GM12878 (cell line): ENCODE results near the gene ZNF771. TPM values are rescaled to one million over a fixed set of nuclear protein-coding genes. Genes with fewer than 3 reads are reported as not detected.

Experiments
- DPF2 ChIP-seq: fragments of 450-650 bp; IDR thresholded peaks from 2 replicates; pipeline ENCODE4 v1.6.1; 2017; ENCODE audit warnings: mild to moderate bottlenecking
- MEF2A ChIP-seq: IDR thresholded peaks from 2 replicates; pipeline ENCODE4 v1.6.1; 2011; ENCODE audit warnings: low read depth, mild to moderate bottlenecking, low read length, moderate library complexity; ENCODE audit not compliant: insufficient read depth
- MTA3 ChIP-seq: IDR thresholded peaks from 2 replicates; pipeline ENCODE4 v1.6.1; 2012; ENCODE audit warnings: low read length, inconsistent platforms, borderline replicate concordance
- MYC ChIP-seq: IDR thresholded peaks from 2 replicates; pipeline ENCODE4 v1.6.1; 2011; ENCODE audit warnings: mild to moderate bottlenecking, low read length, moderate library complexity, inconsistent platforms; ENCODE audit not compliant: insufficient read depth, insufficient replicate concordance, insufficient read length, severe bottlenecking
- NR2C1 ChIP-seq: fragments of 450-650 bp; IDR thresholded peaks from 2 replicates; pipeline ENCODE4 v1.6.1; 2017; ENCODE audit warnings: antibody characterized with exemption, mild to moderate bottlenecking, moderate library complexity
- SREBF1 ChIP-seq: IDR thresholded peaks from 2 replicates; pipeline ENCODE4 v1.6.1; 2012; ENCODE audit warnings: mild to moderate bottlenecking, low read length
- SREBF2 ChIP-seq: IDR thresholded peaks from 2 replicates; pipeline ENCODE4 v1.6.1; 2012; ENCODE audit warnings: mild to moderate bottlenecking, low read length
- STAT1 ChIP-seq: fragments of 450-650 bp; conservative IDR thresholded peaks from 2 replicates; pipeline ENCODE4 v1.6.1; 2014; ENCODE audit warnings: antibody characterized with exemption, mild to moderate bottlenecking
- TAF1 ChIP-seq: IDR thresholded peaks from 2 replicates; pipeline ENCODE4 v1.6.1; 2011; ENCODE audit warnings: mild to moderate bottlenecking, low read depth, low read length, borderline replicate concordance
- TCF7 ChIP-seq: IDR thresholded peaks from 2 replicates; pipeline ENCODE4 v1.6.1; 2014; ENCODE audit warnings: antibody characterized with exemption, borderline replicate concordance
- YBX1 ChIP-seq: fragments of 450-650 bp; IDR thresholded peaks from 2 replicates; pipeline ENCODE4 v1.6.1; 2016; ENCODE audit warnings: antibody characterized with exemption
- polyA plus RNA-seq, 11 experiments: library from polyadenylated mRNA; depleted of rRNA in 4 of 11; unstranded in 6 of 11; stranded (reverse) in 5 of 11; fragments of >200 nt; fragmentation: Nextera tagmentation in 4 of 11; fragmentation: Illumina TruSeq in 1 of 11; extraction: Ambion mirVana in 4 of 11; extraction: Trizol in 1 of 11; gene quantifications; 1 replicate in 1 of 11; 2 replicates in 10 of 11; pipeline versions ENCODE4 v1.2.1 to v1.2.3, GENCODE V29; 2011 to 2016; ENCODE audit warnings: inconsistent platforms in 2 of 11, missing spikeins in 2 of 11, low read depth in 1 of 11
- total RNA-seq, 4 experiments: library from RNA; depleted of rRNA in 3 of 4; stranded (reverse); fragments of >200 nt in 3 of 4; fragmentation: Illumina TruSeq in 1 of 4; extraction: Trizol in 1 of 4; gene quantifications; 2 replicates each; pipeline versions ENCODE4 v1.2.1 to v1.2.3, GENCODE V29; 2013 to 2021
- TF ChIP-seq, protein P1 (sequence below): IDR thresholded peaks from 2 replicates; pipeline ENCODE4 v1.6.1; 2011; ENCODE audit warnings: borderline replicate concordance, low read depth, mild to moderate bottlenecking, moderate library complexity, low read length; ENCODE audit not compliant: insufficient read depth, poor library complexity, severe bottlenecking
- TF ChIP-seq, protein P2 (sequence below): fragments of 450-650 bp; conservative IDR thresholded peaks from 2 replicates; pipeline ENCODE4 v1.6.1; 2017; ENCODE audit warnings: mild to moderate bottlenecking, moderate library complexity
- TF ChIP-seq, protein P3 (sequence below): fragments of 450-650 bp; formaldehyde crosslinking; IDR thresholded peaks from 2 replicates; pipeline ENCODE4 v1.4.0; 2020; ENCODE audit warnings: mild to moderate bottlenecking, moderate library complexity
- TF ChIP-seq, protein P4 (sequence below): IDR thresholded peaks from 2 replicates; pipeline ENCODE4 v1.6.1; 2011; ENCODE audit warnings: low read depth, low read length, improper control_type of control experiment, borderline replicate concordance
- TF ChIP-seq, protein P5 (sequence below): IDR thresholded peaks from 2 replicates; pipeline ENCODE4 v1.6.1; 2011; ENCODE audit warnings: borderline replicate concordance, low read depth, mild to moderate bottlenecking, moderate library complexity, mixed read lengths, low read length; ENCODE audit not compliant: insufficient read depth; ENCODE audit errors: extremely low read length
- TF ChIP-seq, protein P6 (sequence below), 3 experiments: IDR thresholded peaks in 2 of 3; conservative IDR thresholded peaks in 1 of 3; 2 replicates each; pipeline ENCODE4 v1.5.1; 2011; ENCODE audit warnings: low read depth in 3 of 3, low read length in 3 of 3, mild to moderate bottlenecking in 3 of 3, control low read depth in 2 of 3, moderate library complexity in 2 of 3, inconsistent platforms in 1 of 3, mixed read lengths in 1 of 3; ENCODE audit not compliant: control insufficient read depth in 2 of 3, insufficient read depth in 1 of 3; ENCODE audit errors: extremely low read depth in 1 of 3

The ZNF771 gene
- total and polyA plus RNA-seq, 10 of the 15 experiments (the other 5 are each of a cell fraction or from before 2014, with no cell fraction given) = 0.98 to 7.6 (median 3.7) TPM

DNA sequence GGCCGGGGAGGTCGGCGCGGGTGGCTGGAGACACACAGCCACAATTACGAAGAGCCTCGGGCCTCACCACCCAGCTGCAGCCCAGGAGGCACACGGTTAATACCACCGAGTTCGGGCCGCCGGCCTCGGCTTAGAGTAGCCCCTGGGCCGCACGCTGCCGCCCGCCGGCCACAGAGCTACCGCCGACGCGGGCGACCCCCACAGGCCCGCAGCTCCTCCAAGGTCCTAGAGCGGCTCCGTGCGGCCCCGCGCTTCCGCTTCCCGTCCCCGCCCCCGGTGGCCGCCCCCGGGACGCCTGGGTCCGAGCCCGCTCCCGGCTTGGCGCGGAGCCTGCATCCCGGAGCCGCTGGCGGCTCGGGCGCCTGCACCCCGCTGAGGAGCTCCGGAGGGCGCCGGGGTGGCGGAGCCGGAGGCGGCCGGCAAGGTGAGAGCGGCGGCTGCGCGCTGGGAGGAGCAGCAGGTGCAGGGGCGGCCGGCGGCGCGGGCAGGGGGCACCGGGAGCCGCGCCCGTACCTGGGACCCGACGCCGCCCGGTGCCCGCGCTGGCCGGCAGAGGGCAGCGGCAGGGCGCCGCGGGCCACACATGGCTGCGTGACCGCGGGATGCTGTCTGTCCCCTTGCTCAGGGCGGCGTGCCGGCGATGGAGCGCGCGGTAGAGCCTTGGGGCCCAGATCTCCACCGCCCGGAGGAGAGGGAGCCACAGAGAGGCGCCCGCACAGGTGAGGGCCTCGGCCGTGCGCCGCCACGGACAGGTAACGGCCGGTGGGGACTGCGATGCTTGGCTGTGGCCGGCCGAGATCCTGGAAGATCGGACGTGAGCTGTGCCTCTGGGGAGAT lies 12.0 kb upstream of the ZNF771 start, which contains the start of gene ZNF48 (continued):
- TF ChIP-seq, protein P1, sequence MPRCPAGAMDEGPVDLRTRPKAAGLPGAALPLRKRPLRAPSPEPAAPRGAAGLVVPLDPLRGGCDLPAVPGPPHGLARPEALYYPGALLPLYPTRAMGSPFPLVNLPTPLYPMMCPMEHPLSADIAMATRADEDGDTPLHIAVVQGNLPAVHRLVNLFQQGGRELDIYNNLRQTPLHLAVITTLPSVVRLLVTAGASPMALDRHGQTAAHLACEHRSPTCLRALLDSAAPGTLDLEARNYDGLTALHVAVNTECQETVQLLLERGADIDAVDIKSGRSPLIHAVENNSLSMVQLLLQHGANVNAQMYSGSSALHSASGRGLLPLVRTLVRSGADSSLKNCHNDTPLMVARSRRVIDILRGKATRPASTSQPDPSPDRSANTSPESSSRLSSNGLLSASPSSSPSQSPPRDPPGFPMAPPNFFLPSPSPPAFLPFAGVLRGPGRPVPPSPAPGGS = no peak
- TF ChIP-seq, protein P2, sequence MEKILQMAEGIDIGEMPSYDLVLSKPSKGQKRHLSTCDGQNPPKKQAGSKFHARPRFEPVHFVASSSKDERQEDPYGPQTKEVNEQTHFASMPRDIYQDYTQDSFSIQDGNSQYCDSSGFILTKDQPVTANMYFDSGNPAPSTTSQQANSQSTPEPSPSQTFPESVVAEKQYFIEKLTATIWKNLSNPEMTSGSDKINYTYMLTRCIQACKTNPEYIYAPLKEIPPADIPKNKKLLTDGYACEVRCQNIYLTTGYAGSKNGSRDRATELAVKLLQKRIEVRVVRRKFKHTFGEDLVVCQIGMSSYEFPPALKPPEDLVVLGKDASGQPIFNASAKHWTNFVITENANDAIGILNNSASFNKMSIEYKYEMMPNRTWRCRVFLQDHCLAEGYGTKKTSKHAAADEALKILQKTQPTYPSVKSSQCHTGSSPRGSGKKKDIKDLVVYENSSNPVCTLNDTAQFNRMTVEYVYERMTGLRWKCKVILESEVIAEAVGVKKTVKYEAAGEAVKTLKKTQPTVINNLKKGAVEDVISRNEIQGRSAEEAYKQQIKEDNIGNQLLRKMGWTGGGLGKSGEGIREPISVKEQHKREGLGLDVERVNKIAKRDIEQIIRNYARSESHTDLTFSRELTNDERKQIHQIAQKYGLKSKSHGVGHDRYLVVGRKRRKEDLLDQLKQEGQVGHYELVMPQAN = peak; percentile 72
- TF ChIP-seq TAF1 (peak; percentile 65; the same call in 1 of the 2 replicates), NR2C1 (peak; percentile 53), MYC (no peak), STAT1 (no peak), YBX1 (no peak), MTA3 (no peak), DPF2 (peak; percentile 89; the same call in 1 of the 2 replicates), SREBF2 (no peak), TCF7 (no peak), SREBF1 (0 out of 2 replicates have a peak, but pooled peaks have one; percentile 16), MEF2A (0 out of 2 replicates have a peak, but pooled peaks have one; percentile 40)
- TF ChIP-seq, protein P3, sequence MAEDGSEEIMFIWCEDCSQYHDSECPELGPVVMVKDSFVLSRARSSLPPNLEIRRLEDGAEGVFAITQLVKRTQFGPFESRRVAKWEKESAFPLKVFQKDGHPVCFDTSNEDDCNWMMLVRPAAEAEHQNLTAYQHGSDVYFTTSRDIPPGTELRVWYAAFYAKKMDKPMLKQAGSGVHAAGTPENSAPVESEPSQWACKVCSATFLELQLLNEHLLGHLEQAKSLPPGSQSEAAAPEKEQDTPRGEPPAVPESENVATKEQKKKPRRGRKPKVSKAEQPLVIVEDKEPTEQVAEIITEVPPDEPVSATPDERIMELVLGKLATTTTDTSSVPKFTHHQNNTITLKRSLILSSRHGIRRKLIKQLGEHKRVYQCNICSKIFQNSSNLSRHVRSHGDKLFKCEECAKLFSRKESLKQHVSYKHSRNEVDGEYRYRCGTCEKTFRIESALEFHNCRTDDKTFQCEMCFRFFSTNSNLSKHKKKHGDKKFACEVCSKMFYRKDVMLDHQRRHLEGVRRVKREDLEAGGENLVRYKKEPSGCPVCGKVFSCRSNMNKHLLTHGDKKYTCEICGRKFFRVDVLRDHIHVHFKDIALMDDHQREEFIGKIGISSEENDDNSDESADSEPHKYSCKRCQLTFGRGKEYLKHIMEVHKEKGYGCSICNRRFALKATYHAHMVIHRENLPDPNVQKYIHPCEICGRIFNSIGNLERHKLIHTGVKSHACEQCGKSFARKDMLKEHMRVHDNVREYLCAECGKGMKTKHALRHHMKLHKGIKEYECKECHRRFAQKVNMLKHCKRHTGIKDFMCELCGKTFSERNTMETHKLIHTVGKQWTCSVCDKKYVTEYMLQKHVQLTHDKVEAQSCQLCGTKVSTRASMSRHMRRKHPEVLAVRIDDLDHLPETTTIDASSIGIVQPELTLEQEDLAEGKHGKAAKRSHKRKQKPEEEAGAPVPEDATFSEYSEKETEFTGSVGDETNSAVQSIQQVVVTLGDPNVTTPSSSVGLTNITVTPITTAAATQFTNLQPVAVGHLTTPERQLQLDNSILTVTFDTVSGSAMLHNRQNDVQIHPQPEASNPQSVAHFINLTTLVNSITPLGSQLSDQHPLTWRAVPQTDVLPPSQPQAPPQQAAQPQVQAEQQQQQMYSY = no peak
- TF ChIP-seq, protein P4, sequence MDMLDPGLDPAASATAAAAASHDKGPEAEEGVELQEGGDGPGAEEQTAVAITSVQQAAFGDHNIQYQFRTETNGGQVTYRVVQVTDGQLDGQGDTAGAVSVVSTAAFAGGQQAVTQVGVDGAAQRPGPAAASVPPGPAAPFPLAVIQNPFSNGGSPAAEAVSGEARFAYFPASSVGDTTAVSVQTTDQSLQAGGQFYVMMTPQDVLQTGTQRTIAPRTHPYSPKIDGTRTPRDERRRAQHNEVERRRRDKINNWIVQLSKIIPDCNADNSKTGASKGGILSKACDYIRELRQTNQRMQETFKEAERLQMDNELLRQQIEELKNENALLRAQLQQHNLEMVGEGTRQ = no peak
- TF ChIP-seq, protein P5, sequence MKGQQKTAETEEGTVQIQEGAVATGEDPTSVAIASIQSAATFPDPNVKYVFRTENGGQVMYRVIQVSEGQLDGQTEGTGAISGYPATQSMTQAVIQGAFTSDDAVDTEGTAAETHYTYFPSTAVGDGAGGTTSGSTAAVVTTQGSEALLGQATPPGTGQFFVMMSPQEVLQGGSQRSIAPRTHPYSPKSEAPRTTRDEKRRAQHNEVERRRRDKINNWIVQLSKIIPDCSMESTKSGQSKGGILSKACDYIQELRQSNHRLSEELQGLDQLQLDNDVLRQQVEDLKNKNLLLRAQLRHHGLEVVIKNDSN = no peak
- TF ChIP-seq, protein P6, sequence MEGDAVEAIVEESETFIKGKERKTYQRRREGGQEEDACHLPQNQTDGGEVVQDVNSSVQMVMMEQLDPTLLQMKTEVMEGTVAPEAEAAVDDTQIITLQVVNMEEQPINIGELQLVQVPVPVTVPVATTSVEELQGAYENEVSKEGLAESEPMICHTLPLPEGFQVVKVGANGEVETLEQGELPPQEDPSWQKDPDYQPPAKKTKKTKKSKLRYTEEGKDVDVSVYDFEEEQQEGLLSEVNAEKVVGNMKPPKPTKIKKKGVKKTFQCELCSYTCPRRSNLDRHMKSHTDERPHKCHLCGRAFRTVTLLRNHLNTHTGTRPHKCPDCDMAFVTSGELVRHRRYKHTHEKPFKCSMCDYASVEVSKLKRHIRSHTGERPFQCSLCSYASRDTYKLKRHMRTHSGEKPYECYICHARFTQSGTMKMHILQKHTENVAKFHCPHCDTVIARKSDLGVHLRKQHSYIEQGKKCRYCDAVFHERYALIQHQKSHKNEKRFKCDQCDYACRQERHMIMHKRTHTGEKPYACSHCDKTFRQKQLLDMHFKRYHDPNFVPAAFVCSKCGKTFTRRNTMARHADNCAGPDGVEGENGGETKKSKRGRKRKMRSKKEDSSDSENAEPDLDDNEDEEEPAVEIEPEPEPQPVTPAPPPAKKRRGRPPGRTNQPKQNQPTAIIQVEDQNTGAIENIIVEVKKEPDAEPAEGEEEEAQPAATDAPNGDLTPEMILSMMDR (IDR thresholded peaks at IDR 0.05 in 2 of 3, conservative IDR thresholded peaks at IDR 0.05 in 1 of 3; ENCODE audit: control insufficient read depth in 2 of 3, extremely low read depth in 1 of 3, insufficient read depth in 1 of 3, low read depth in 3 of 3, low read length in 3 of 3) = peak in 2 of 3 experiments; percentile 42 to 46; a peak in 3 of 6 replicates
